ENCODE results near the gene PPHLN1.

The PPHLN1 gene, protein sequence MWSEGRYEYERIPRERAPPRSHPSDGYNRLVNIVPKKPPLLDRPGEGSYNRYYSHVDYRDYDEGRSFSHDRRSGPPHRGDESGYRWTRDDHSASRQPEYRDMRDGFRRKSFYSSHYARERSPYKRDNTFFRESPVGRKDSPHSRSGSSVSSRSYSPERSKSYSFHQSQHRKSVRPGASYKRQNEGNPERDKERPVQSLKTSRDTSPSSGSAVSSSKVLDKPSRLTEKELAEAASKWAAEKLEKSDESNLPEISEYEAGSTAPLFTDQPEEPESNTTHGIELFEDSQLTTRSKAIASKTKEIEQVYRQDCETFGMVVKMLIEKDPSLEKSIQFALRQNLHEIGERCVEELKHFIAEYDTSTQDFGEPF

DNA sequence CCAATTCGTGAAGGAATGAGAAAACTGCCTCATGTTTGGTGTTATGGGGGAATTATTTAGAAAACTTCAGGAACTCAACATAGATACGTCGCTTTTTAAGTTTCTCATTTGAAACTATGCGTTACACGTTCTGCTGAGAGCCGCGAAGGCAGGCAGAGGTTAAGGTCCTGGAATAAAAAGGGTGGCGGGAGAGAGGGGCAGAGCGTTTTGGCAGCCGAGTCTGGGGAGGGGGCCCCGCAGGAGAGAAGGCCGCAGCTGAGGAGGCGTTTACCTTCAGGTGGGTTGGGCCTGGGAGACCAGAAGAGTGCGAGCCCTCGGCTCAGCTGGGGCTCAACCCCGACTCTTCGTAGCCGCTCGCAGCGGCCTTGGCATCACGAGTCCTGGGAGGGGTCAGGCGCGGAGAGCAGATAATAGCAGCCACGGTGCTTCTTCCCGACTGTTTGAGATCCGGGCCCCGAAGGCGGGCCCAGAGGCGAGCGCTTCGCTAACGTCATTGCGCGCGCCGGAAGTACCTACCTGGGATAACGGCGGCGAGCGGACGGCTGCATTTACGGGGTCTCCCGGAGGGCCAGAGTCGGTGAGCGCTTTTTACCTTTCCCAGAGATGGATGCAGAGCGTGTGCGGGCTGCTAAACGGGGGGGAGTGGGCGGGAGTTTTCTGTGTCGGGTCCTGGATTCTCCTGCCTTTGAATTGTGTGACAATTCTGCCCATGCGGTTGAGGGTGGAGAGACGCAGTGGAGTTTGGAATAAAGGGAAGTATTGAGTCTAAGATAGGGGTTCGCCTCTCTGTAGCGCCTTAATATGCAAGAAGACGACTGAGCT is at the start of gene PPHLN1, which contains the start of gene ZCRB1:
PPHLN1 (plus strand) TSS at position 515 of the 822 bp plus-strand sequence. CDS start 9,736 bp downstream, outside the sequence.
ZCRB1 (minus strand) TSS at position 442 of the 822 bp plus-strand sequence. CDS start 1,992 bp downstream, outside the sequence.
- TF ChIP-seq, protein P1, sequence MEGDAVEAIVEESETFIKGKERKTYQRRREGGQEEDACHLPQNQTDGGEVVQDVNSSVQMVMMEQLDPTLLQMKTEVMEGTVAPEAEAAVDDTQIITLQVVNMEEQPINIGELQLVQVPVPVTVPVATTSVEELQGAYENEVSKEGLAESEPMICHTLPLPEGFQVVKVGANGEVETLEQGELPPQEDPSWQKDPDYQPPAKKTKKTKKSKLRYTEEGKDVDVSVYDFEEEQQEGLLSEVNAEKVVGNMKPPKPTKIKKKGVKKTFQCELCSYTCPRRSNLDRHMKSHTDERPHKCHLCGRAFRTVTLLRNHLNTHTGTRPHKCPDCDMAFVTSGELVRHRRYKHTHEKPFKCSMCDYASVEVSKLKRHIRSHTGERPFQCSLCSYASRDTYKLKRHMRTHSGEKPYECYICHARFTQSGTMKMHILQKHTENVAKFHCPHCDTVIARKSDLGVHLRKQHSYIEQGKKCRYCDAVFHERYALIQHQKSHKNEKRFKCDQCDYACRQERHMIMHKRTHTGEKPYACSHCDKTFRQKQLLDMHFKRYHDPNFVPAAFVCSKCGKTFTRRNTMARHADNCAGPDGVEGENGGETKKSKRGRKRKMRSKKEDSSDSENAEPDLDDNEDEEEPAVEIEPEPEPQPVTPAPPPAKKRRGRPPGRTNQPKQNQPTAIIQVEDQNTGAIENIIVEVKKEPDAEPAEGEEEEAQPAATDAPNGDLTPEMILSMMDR (conservative IDR thresholded peaks at IDR 0.05; ENCODE audit: low read length): no peak
- peak; percentile 72 for DNase-seq (ENCODE audit: low read depth)
- H3K4me3 ChIP-seq (ENCODE audit: low read length): peak within 1 kb of the TSS; percentile 79

DNA sequence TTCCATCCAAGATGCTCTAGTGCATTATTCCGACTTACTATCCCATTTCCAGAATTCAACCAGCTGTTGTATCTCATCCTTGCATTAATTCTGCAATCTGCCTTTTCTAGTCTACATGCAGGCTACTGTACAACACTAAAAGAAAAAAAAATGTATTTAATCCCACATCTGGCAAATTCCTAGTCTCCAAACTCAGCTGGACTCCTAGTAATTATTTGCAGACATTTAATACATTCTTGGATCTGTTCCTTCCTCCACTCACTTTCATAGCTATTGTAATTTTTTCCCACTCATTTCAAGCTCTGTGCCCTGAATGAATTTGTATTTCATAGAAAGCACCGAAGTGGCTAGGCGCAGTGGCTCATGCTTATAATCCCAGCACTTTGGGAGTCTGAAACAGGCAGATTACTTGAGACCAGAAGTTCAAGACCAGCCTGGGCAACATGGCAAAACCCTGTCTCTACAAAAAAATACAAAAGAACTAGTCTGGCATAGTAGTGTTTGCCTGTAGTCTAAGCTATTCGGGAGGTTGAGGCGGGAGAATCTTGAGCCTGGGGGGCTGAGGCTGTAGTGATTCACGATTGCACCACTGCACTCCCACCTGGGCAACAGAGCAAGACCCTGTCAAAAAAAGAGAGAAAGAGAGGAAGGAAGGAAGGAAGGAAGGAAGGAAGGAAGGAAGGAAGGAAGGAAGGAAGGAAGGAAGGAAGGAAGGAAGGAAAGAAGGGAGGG is 48.4 kb upstream of the PPHLN1 start:
- TF ChIP-seq, protein P1 (conservative IDR thresholded peaks at IDR 0.05; ENCODE audit: low read length): no peak
- H3K4me3 ChIP-seq (ENCODE audit: low read length): no peak overlapping the region
- peak; percentile 34 for DNase-seq (ENCODE audit: low read depth)

DNA sequence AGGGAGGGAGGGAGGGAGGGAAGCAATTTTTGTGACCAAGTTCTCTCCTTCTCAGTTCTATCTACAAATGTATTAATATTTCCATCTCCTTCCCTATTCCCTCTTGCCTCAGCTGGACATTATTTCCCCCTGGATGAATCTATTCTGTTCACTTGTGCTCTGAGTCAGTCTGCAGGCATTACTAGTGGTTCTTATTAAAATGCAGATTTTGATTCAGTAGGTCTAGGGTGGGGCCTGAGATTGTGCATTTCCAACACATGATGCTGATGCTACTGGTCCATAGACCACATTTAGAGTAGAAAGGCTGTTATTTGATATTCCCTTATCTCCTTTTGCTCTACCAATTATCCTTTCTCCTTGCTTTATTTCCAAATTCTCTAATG is 47.8 kb upstream of the PPHLN1 start:
- DNase-seq (ENCODE audit: low read depth): no peak
- TF ChIP-seq, protein P1 (conservative IDR thresholded peaks at IDR 0.05; ENCODE audit: low read length): no peak
- H3K4me3 ChIP-seq (ENCODE audit: low read length): no peak overlapping the region

DNA sequence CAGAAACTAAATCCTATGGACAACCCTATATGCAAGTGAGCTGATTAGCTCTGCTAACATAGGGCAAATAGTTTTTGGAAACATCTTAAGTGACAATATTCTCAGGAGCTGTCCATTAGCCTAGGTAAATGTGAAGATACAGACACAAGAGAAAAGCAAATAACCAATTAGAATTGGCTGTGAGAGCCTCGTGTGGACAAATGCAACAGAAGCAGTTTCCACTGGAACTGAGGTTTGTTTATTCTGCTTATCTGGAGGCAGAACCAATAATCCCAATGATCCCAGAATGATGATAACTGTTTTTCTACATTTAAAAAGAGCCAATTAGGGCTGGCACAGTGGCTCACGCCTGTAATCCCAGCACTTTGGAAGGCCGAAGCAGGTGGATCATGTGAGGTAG is 44.7 kb upstream of the PPHLN1 start:
- H3K4me3 ChIP-seq (ENCODE audit: low read length): no peak overlapping the region
- no peak for DNase-seq (ENCODE audit: low read depth)
- TF ChIP-seq, protein P1 (conservative IDR thresholded peaks at IDR 0.05; ENCODE audit: low read length): no peak

DNA sequence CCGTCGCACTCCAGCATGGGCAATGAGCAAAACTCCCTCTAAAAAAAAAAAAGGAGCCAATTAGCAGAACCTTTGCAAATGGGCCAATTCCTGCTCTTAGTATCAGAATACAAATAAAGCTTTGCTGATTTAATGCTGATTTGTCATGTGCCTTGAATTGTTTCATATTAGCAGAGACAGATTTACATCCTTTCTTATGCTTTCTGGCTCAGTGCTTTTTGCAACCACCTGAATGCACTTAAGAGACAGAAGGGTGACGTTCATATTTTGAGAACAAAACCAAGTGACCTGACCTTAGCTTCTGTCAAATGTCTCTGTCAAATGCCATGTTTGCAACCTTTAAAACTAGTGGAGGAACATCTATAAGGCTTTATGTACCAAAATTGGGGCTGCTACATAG is 44.1 kb upstream of the PPHLN1 start:
- H3K4me3 ChIP-seq (ENCODE audit: low read length): no peak overlapping the region
- TF ChIP-seq, protein P1 (conservative IDR thresholded peaks at IDR 0.05; ENCODE audit: low read length): no peak
- no peak for DNase-seq (ENCODE audit: low read depth)

DNA sequence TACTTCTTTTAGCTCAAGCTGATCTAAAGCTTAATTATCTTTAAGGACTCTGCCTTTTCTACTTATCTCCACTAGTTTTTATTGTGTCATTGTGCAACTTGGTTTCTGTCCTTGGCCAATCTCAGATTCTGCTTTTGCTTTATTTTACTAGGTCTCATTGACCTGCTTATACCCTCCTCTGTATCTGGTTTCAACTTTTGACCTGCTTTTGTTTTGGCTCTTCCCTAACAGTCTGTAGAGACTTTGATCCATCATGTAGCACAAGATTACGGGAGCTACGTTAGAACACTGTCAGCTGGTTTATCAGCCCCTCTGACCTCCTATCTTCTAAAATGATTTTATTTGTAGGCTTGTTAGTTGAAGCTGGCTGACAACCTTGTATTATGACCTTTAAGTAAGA is 43.7 kb upstream of the PPHLN1 start:
- TF ChIP-seq, protein P1 (conservative IDR thresholded peaks at IDR 0.05; ENCODE audit: low read length): no peak
- H3K4me3 ChIP-seq (ENCODE audit: low read length): no peak overlapping the region
- DNase-seq (ENCODE audit: low read depth): no peak
